Nephron (organoid): Measurements from ENCODE around the gene GRM7.

Experiments
- H3K27ac Mint-ChIP-seq, 3 experiments: 2 replicates each; pipeline ENCODE4 v1.8.0; 2020; ENCODE audit warnings: mixed read lengths in 3 of 3, mild to moderate bottlenecking in 2 of 3, moderate library complexity in 1 of 3
- H3K27me3 Mint-ChIP-seq: 2 replicates; pipeline ENCODE4 v1.8.0; 2021; ENCODE audit warnings: low read depth, mild to moderate bottlenecking, moderate library complexity, mixed read lengths
- H3K36me3 Mint-ChIP-seq: 2 replicates; pipeline ENCODE4 v1.8.0; 2020; ENCODE audit warnings: low read depth, mixed read lengths
- H3K4me1 Mint-ChIP-seq: 2 replicates; pipeline ENCODE4 v1.8.0; 2020; ENCODE audit warnings: mixed read lengths
- H3K4me3 Mint-ChIP-seq, 3 experiments: 2 replicates each; pipeline ENCODE4 v1.8.0; 2020; ENCODE audit warnings: mild to moderate bottlenecking in 3 of 3, mixed read lengths in 3 of 3, moderate library complexity in 2 of 3
- H3K9me3 Mint-ChIP-seq: 2 replicates; pipeline ENCODE4 v1.8.0; 2020; ENCODE audit warnings: mixed read lengths
- CTCF ChIP-seq, 3 experiments: fragments of 200-600 bp; sonication (generic); IDR thresholded peaks; one replicate each; pipeline ENCODE4 v1.5.0; 2021; ENCODE audit warnings: antibody characterized with exemption in 3 of 3; ENCODE audit not compliant: unreplicated experiment in 3 of 3

The GRM7 gene

DNA sequence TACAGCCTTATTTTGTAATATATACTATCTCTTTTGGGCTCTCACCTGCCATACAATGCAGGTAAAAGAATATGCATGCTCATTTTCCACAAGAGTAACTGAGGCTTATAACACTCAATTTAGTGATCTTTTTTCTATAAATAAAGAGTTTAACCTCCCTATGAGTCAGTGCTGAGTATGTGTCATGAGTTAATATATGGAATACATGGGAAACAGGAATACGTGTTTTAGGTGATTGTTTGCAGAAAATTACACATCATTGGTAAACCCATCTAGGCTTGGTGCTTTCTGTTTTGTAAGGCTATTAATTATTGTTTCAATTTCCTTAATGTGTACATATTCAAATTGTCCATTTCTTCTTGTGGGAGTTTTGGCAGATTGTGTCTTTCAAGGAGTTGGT lies 411.3 kb downstream of the GRM7 start:
- no peaks in the 10 kb centered on the region for H3K27me3 Mint-ChIP-seq
- H3K27ac Mint-ChIP-seq, result no peak overlapping the region
- H3K36me3 Mint-ChIP-seq, result no peaks in the 10 kb centered on the region
- no peak for TF ChIP-seq CTCF (IDR thresholded peaks at IDR 0.05; ENCODE audit: unreplicated experiment in 3 of 3)
- H3K4me1 Mint-ChIP-seq, result peaks cover 9% of the 10 kb centered on the region
- no peak overlapping the region for H3K4me3 Mint-ChIP-seq
- peaks cover 3% of the 10 kb centered on the region for H3K9me3 Mint-ChIP-seq

- H3K9me3 Mint-ChIP-seq, result no peaks in the 10 kb centered on the region
- H3K4me1 Mint-ChIP-seq, result no peaks in the 10 kb centered on the region
- no peak for TF ChIP-seq CTCF (IDR thresholded peaks at IDR 0.05; ENCODE audit: unreplicated experiment in 3 of 3)
- no peak overlapping the region for H3K4me3 Mint-ChIP-seq
- H3K27me3 Mint-ChIP-seq, result no peaks in the 10 kb centered on the region
- no peak overlapping the region for H3K27ac Mint-ChIP-seq
- H3K36me3 Mint-ChIP-seq, result no peaks in the 10 kb centered on the region
Observed at GRCh38 chr3:7275396-7275795, 414.5 kb downstream of the GRM7 start.

DNA sequence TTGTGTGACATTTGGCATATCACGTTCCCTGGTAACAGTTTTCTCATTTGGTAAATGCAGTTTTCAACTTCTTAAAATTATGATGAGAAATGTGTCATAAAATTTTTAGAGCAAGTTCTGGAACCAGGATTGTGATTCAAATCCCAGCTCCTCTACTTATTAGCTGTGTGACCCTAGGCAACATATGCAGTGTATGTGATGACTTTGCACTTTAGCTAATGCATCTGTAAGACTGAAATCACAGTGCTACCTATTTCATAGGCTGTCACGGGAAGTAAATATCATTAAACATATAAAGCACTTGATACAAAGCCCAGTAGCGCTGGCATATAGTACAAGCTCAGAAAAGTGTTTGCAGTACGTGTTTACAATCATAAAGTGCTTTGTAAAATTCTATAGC lies 419.4 kb downstream of the GRM7 start:
- no peaks in the 10 kb centered on the region for H3K4me1 Mint-ChIP-seq
- H3K4me3 Mint-ChIP-seq, result no peak overlapping the region
- H3K27me3 Mint-ChIP-seq, result no peaks in the 10 kb centered on the region
- no peaks in the 10 kb centered on the region for H3K9me3 Mint-ChIP-seq
- no peak overlapping the region for H3K27ac Mint-ChIP-seq
- H3K36me3 Mint-ChIP-seq, result no peaks in the 10 kb centered on the region
- no peak for TF ChIP-seq CTCF (IDR thresholded peaks at IDR 0.05; ENCODE audit: unreplicated experiment in 3 of 3)

- Mint-ChIP-seq H3K27ac (no peak overlapping the region), H3K27me3 (no peaks in the 10 kb centered on the region), H3K4me1 (no peaks in the 10 kb centered on the region), H3K4me3 (no peak overlapping the region), H3K36me3 (no peaks in the 10 kb centered on the region), H3K9me3 (no peaks in the 10 kb centered on the region)
- TF ChIP-seq CTCF (IDR thresholded peaks at IDR 0.05; ENCODE audit: unreplicated experiment in 3 of 3), result no peak
Observed at GRCh38 chr3:7282988-7283387, 422.1 kb downstream of the GRM7 start.

- no peak overlapping the region for H3K4me3 Mint-ChIP-seq
- no peaks in the 10 kb centered on the region for H3K9me3 Mint-ChIP-seq
- no peak for TF ChIP-seq CTCF (IDR thresholded peaks at IDR 0.05; ENCODE audit: unreplicated experiment in 3 of 3)
- H3K4me1 Mint-ChIP-seq, result no peaks in the 10 kb centered on the region
- no peaks in the 10 kb centered on the region for H3K27me3 Mint-ChIP-seq
- no peak overlapping the region for H3K27ac Mint-ChIP-seq
- H3K36me3 Mint-ChIP-seq, result no peaks in the 10 kb centered on the region
Observed at GRCh38 chr3:7285505-7285904, 424.6 kb downstream of the GRM7 start.

DNA sequence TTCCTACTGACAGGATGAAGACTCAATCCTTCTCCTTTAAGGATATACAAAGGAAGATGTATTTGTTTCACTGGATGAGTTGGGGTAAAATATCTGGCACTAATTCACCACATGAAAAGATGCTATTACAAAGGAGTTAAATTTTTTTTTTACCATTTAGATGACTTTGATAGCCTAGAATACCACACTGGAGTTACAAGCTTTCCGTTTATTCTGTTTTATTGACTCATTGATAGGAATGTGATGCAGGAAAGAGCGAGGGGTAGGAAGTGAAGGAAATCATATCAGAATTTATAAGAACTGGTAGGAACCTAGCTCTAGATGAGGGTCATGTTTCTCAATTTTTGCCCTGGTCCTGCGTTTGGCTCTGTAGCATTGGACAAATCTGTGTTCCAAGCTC lies 427.2 kb downstream of the GRM7 start:
- no peaks in the 10 kb centered on the region for H3K4me1 Mint-ChIP-seq
- H3K27me3 Mint-ChIP-seq, result no peaks in the 10 kb centered on the region
- TF ChIP-seq CTCF (IDR thresholded peaks at IDR 0.05; ENCODE audit: unreplicated experiment in 3 of 3), result no peak
- no peak overlapping the region for H3K4me3 Mint-ChIP-seq
- no peak overlapping the region for H3K27ac Mint-ChIP-seq
- H3K36me3 Mint-ChIP-seq, result no peaks in the 10 kb centered on the region
- H3K9me3 Mint-ChIP-seq, result no peaks in the 10 kb centered on the region
